DND-41 (cell line): Measurements from ENCODE around the gene NFATC2IP.

Source experiments
- CTCF ChIP-seq: IDR thresholded peaks from 2 replicates; pipeline ENCODE4 v1.5.1; 2012; ENCODE audit warnings: borderline replicate concordance, low read length, moderate library complexity, mild to moderate bottlenecking; ENCODE audit not compliant: poor library complexity, severe bottlenecking; ENCODE audit errors: extremely low read depth
- EZH2 ChIP-seq: IDR thresholded peaks from 3 replicates; pipeline ENCODE4 v1.6.1; 2012; ENCODE audit warnings: borderline replicate concordance, low read depth, mild to moderate bottlenecking, moderate library complexity, low read length, inconsistent platforms; ENCODE audit not compliant: severe bottlenecking

DNA sequence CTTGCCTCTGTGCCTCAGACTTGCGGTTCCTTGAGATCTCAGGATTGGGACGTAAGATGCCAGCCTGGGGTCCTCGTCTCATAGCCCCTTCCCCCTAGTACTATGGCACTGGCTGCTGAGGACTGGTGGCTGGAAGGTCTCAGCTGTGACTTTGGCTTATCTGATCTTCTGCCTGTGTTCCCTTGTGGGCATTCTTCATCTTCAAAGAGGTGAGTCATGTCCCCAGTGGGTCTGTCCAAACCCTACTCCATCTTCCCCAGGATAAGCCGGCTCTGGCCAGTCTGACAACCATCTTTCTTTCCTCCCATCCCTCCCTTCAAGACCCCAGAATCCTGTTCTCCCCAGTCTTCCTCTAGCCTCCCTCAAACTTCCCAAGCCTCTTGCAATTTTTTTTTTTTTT is 15.4 kb upstream of the NFATC2IP start:
- TF ChIP-seq CTCF: no peak
- no peak for TF ChIP-seq EZH2
